ENCODE data around the gene PGBD2.
"Not testable (repeated sequence)": the region's sequence is repeated elsewhere in the genome, so short reads cannot be mapped to it uniquely, and the experiment has no call there.

The PGBD2 gene

GRCh38 chr1:248889914-248890243 lies 16.2 kb upstream of the PGBD2 start:
- DNase-seq (ENCODE audit: low read depth in 1 of 2, low spot score in 1 of 2), result not testable (repeated sequence)

- no peak for DNase-seq (ENCODE audit: low read depth in 1 of 2, low spot score in 1 of 2)
Measured at GRCh38 chr1:248890549-248891498, 15.2 kb upstream of the PGBD2 start.

GRCh38 chr1:248891758-248892157 lies 14.3 kb upstream of the PGBD2 start:
- DNase-seq (ENCODE audit: low read depth in 1 of 2, low spot score in 1 of 2), result no peak

- DNase-seq (ENCODE audit: low read depth in 1 of 2, low spot score in 1 of 2), result no peak
Measured at GRCh38 chr1:248892590-248892989, 13.4 kb upstream of the PGBD2 start.

GRCh38 chr1:248894837-248895236 lies 11.2 kb upstream of the PGBD2 start:
- no peak for DNase-seq (ENCODE audit: low read depth in 1 of 2, low spot score in 1 of 2)

GRCh38 chr1:248897412-248898337 lies 8.4 kb upstream of the PGBD2 start:
- DNase-seq (ENCODE audit: low read depth in 1 of 2, low spot score in 1 of 2), result no peak

GRCh38 chr1:248900637-248901036 lies 5.4 kb upstream of the PGBD2 start:
- DNase-seq (ENCODE audit: low read depth in 1 of 2, low spot score in 1 of 2), result no peak

- DNase-seq (ENCODE audit: low read depth in 1 of 2, low spot score in 1 of 2), result no peak
Measured at GRCh38 chr1:248901578-248901977, 4.5 kb upstream of the PGBD2 start.

GRCh38 chr1:248904437-248905216 lies 1.4 kb upstream of the PGBD2 start:
- DNase-seq (ENCODE audit: low read depth in 1 of 2, low spot score in 1 of 2), result no peak

- no peak for DNase-seq (ENCODE audit: low read depth in 1 of 2, low spot score in 1 of 2)
Measured at GRCh38 chr1:248905662-248906008, 400 bp upstream of the PGBD2 start.

- no peak for DNase-seq (ENCODE audit: low read depth in 1 of 2, low spot score in 1 of 2)
Measured at GRCh38 chr1:248906753-248907661, 972 bp downstream of the PGBD2 start.

- no peak for DNase-seq (ENCODE audit: low read depth in 1 of 2, low spot score in 1 of 2)
Measured at GRCh38 chr1:248910761-248911160, 4.7 kb downstream of the PGBD2 start.

- DNase-seq (ENCODE audit: low read depth in 1 of 2, low spot score in 1 of 2), result no peak
Measured at GRCh38 chr1:248913933-248914332, 7.9 kb downstream of the PGBD2 start.

GRCh38 chr1:248914796-248915381 lies 8.9 kb downstream of the PGBD2 start:
- DNase-seq (ENCODE audit: low read depth in 1 of 2, low spot score in 1 of 2), result no peak

- no peak for DNase-seq (ENCODE audit: low read depth in 1 of 2, low spot score in 1 of 2)
Measured at GRCh38 chr1:248918131-248918530, 12.1 kb downstream of the PGBD2 start.

GRCh38 chr1:248923352-248924338 lies 17.6 kb downstream of the PGBD2 start:
- DNase-seq (ENCODE audit: low read depth in 1 of 2, low spot score in 1 of 2), result no peak

- DNase-seq (ENCODE audit: low read depth in 1 of 2, low spot score in 1 of 2), result no peak
Measured at GRCh38 chr1:248924696-248925532, 18.9 kb downstream of the PGBD2 start.

- DNase-seq (ENCODE audit: low read depth in 1 of 2, low spot score in 1 of 2), result not testable (repeated sequence)
Measured at GRCh38 chr1:248925859-248926258, 19.8 kb downstream of the PGBD2 start.
